Uterus (tissue), 4 donors: ENCODE results near the gene GCNT3. TPM values are rescaled to one million over a fixed set of nuclear protein-coding genes. Genes with fewer than 3 reads are reported as not detected.

Source experiments
- DNase-seq, 2 donors: peaks; one replicate each; pipeline ENCODE4 v3.0.0-alpha.2; 2019 to 2020
- H3K27ac ChIP-seq, 2 donors: fragments of 200-600 bp; sonication (generic); 1 replicate in 1 of 2; 2 replicates in 1 of 2; pipeline ENCODE4 v1.5.1; 2016 to 2018
- H3K27me3 ChIP-seq, 2 donors: fragments of 200-600 bp; sonication (generic); one replicate each; pipeline ENCODE4 v1.5.1; 2018 to 2019; ENCODE audit warnings: control low read depth in 1 of 2
- H3K36me3 ChIP-seq, 2 donors: fragments of 200-600 bp; sonication (generic); one replicate each; pipeline ENCODE4 v1.5.1; 2019; ENCODE audit warnings: control low read depth in 1 of 2
- H3K4me1 ChIP-seq, 2 donors: fragments of 200-600 bp; sonication (generic); one replicate each; pipeline ENCODE4 v1.5.1; 2018 to 2019; ENCODE audit warnings: control low read depth in 1 of 2
- H3K4me3 ChIP-seq, 2 donors: fragments of 200-600 bp; sonication (generic); 1 replicate in 1 of 2; 2 replicates in 1 of 2; pipeline ENCODE4 v1.5.1; 2018 to 2019; ENCODE audit warnings: mild to moderate bottlenecking in 1 of 2
- H3K9me3 ChIP-seq, 2 donors: fragments of 200-600 bp; sonication (generic); one replicate each; pipeline ENCODE4 v1.5.1; 2019; ENCODE audit warnings: control low read depth in 1 of 2
- CTCF ChIP-seq, 4 experiments: fragments of 200-600 bp in 2 of 4; fragments of 450-650 bp in 2 of 4; sonication (generic) in 2 of 4; IDR thresholded peaks; one replicate each; pipeline ENCODE4 v1.5.1; 2016 to 2019; ENCODE audit warnings: antibody characterized with exemption in 4 of 4, mild to moderate bottlenecking in 2 of 4, moderate library complexity in 1 of 4
- POLR2A ChIP-seq, 2 donors: fragments of 450-650 bp; IDR thresholded peaks; one replicate each; pipeline ENCODE4 v1.6.1; 2016; ENCODE audit warnings: antibody characterized with exemption in 2 of 2, mild to moderate bottlenecking in 1 of 2, moderate library complexity in 1 of 2
- intact Hi-C: fragments of 100-400 bp; cut with DNase I; formaldehyde crosslinking; loops from one replicate; pipeline ENCODE4 v1.15.1; 2023; ENCODE audit warnings: low total_unique reads
- total RNA-seq, 4 donors: library from RNA; depleted of rRNA in 3 of 4; stranded (reverse); fragments of >200 nt in 3 of 4; gene quantifications; one replicate each; pipeline versions ENCODE4 v1.1.0 to v1.2.4, GENCODE V29; 2014 to 2023
- donor health status: DM: yes; HTN: yes; CAD: no.

The GCNT3 gene
- total RNA-seq, 4 donors from 2014 or later, result 0.59 to 1.7 TPM; not detected in 2

DNA sequence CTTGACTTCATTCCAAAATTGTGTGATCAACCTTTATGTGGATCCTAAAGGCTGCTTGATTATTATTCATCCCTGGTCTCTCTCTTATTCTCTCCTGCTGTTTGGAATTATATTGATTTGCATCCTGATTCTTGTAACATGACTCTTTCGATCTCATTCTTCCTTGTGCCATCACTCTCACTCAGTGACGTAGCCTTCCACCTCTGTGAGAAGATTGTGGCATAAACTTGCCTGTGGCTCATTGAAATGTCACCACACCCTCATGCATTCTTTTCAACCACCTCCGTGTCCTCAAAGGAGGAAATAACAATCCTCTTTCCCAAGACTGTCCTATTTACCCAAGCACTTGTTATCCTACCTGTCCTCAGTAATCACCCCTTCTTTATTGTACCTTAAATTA lies 41.3 kb upstream of the GCNT3 start:
- no peaks in the 10 kb centered on the region for H3K27me3 ChIP-seq
- H3K4me3 ChIP-seq, result no peak overlapping the region
- DNase-seq, result no peak
- no peaks in the 10 kb centered on the region for H3K9me3 ChIP-seq
- intact Hi-C loops, result no loop called here
- H3K27ac ChIP-seq, result no peak overlapping the region
- no peaks in the 10 kb centered on the region for H3K4me1 ChIP-seq
- no peaks in the 10 kb centered on the region for H3K36me3 ChIP-seq
- TF ChIP-seq POLR2A (IDR thresholded peaks at IDR 0.05) (no peak), CTCF (IDR thresholded peaks at IDR 0.05) (no peak)

DNA sequence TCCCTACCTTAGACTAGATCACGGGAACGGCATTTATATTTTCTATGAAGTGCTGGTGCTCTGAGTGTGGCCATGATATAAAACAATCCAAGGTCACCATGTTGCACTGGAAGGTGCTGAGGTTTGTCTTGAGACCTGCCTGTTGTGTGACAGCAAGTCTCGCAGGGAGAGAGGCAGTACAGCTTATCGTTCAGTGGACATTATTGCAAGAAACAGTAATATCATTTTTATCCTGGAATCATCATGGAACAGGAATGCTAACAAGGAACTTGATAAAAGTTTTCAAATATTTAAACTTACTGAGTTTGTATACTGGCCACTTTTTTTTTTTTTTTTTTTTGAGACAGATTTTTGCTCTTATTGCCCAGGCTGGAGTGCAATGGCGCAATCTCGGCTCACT lies 40.0 kb upstream of the GCNT3 start:
- no peaks in the 10 kb centered on the region for H3K4me1 ChIP-seq
- intact Hi-C loops, result no loop called here
- no peak overlapping the region for H3K27ac ChIP-seq
- TF ChIP-seq CTCF (IDR thresholded peaks at IDR 0.05), result no peak
- TF ChIP-seq POLR2A (IDR thresholded peaks at IDR 0.05), result no peak
- no peaks in the 10 kb centered on the region for H3K9me3 ChIP-seq
- no peak for DNase-seq
- no peak overlapping the region for H3K4me3 ChIP-seq
- no peaks in the 10 kb centered on the region for H3K36me3 ChIP-seq
- H3K27me3 ChIP-seq, result no peaks in the 10 kb centered on the region

GRCh38 chr15:59583088-59583487 lies 28.5 kb upstream of the GCNT3 start:
- no peaks in the 10 kb centered on the region for H3K36me3 ChIP-seq
- H3K4me3 ChIP-seq, result no peak overlapping the region
- no peaks in the 10 kb centered on the region for H3K27me3 ChIP-seq
- intact Hi-C loops, result no loop called here
- DNase-seq, result no peak
- TF ChIP-seq CTCF (IDR thresholded peaks at IDR 0.05), result no peak
- no peak for TF ChIP-seq POLR2A (IDR thresholded peaks at IDR 0.05)
- no peak overlapping the region for H3K27ac ChIP-seq
- no peaks in the 10 kb centered on the region for H3K9me3 ChIP-seq
- no peaks in the 10 kb centered on the region for H3K4me1 ChIP-seq

GRCh38 chr15:59587085-59587826 lies 24.3 kb upstream of the GCNT3 start:
- TF ChIP-seq CTCF (IDR thresholded peaks at IDR 0.05) (no peak), POLR2A (IDR thresholded peaks at IDR 0.05) (no peak)
- Histone ChIP-seq H3K4me1 (no peaks in the 10 kb centered on the region), H3K27me3 (no peaks in the 10 kb centered on the region), H3K36me3 (no peaks in the 10 kb centered on the region), H3K27ac (no peak overlapping the region), H3K4me3 (no peak overlapping the region), H3K9me3 (no peaks in the 10 kb centered on the region)
- no peak for DNase-seq
- intact Hi-C loops, result no loop called here

- H3K4me1 ChIP-seq, result no peaks in the 10 kb centered on the region
- H3K36me3 ChIP-seq, result no peaks in the 10 kb centered on the region
- no peak overlapping the region for H3K27ac ChIP-seq
- DNase-seq, result no peak
- no peaks in the 10 kb centered on the region for H3K27me3 ChIP-seq
- TF ChIP-seq CTCF (IDR thresholded peaks at IDR 0.05), result no peak
- TF ChIP-seq POLR2A (IDR thresholded peaks at IDR 0.05), result no peak
- intact Hi-C loops, result no loop called here
- H3K9me3 ChIP-seq, result no peaks in the 10 kb centered on the region
- no peak overlapping the region for H3K4me3 ChIP-seq
These were observed 21.6 kb upstream of the GCNT3 start for GRCh38 chr15:59590027-59590426.
